Ishikawa (cell line): Measurements from ENCODE around the gene AGPAT1.
A peak's percentile ranks its signal among the peaks of the same experiment; 100 is the strongest.

Experiments used
- CEBPB ChIP-seq: IDR thresholded peaks from 2 replicates; pipeline ENCODE4 v1.6.1; 2012
- CREB1 ChIP-seq: IDR thresholded peaks from 2 replicates; pipeline ENCODE4 v1.6.1; 2012; ENCODE audit warnings: low read depth
- EGR1 ChIP-seq: IDR thresholded peaks from 2 replicates; pipeline ENCODE4 v1.6.1; 2012
- EP300 ChIP-seq: IDR thresholded peaks from 2 replicates; pipeline ENCODE4 v1.6.1; 2012; ENCODE audit warnings: borderline replicate concordance
- FOXM1 ChIP-seq: IDR thresholded peaks from 2 replicates; pipeline ENCODE4 v1.6.1; 2012; ENCODE audit warnings: low read depth, borderline replicate concordance
- MAX ChIP-seq: IDR thresholded peaks from 2 replicates; pipeline ENCODE4 v1.6.1; 2012
- NFIC ChIP-seq: IDR thresholded peaks from 2 replicates; pipeline ENCODE4 v1.6.1; 2012
- RAD21 ChIP-seq: IDR thresholded peaks from 2 replicates; pipeline ENCODE4 v1.6.1; 2012; ENCODE audit warnings: low read depth
- REST ChIP-seq: IDR thresholded peaks from 2 replicates; pipeline ENCODE4 v1.6.1; 2012; ENCODE audit warnings: low read depth, mild to moderate bottlenecking
- TAF1 ChIP-seq: IDR thresholded peaks from 2 replicates; pipeline ENCODE4 v1.6.1; 2012; ENCODE audit warnings: low read depth, mild to moderate bottlenecking
- TCF12 ChIP-seq: IDR thresholded peaks from 2 replicates; pipeline ENCODE4 v1.6.1; 2012; ENCODE audit warnings: low read depth
- TEAD4 ChIP-seq: IDR thresholded peaks from 2 replicates; pipeline ENCODE4 v1.6.1; 2012
- USF1 ChIP-seq: IDR thresholded peaks from 2 replicates; pipeline ENCODE4 v1.6.1; 2012
- YY1 ChIP-seq: IDR thresholded peaks from 2 replicates; pipeline ENCODE4 v1.6.1; 2012; ENCODE audit warnings: low read depth
- ZBTB7A ChIP-seq: IDR thresholded peaks from 2 replicates; pipeline ENCODE4 v1.6.1; 2012; ENCODE audit warnings: low read depth

Gene AGPAT1

GRCh38 chr6:32198866-32199265, 23.0 kb upstream of the AGPAT1 start:
- TF ChIP-seq CEBPB (no peak), EGR1 (no peak), CREB1 (no peak), EP300 (no peak), MAX (no peak), TCF12 (no peak), REST (no peak), ZBTB7A (no peak)

GRCh38 chr6:32198345-32198696, 22.4 kb upstream of the AGPAT1 start:
- TF ChIP-seq USF1 (no peak), CEBPB (no peak), EP300 (no peak)

- TF ChIP-seq TEAD4 = no peak
- no peak for TF ChIP-seq EP300
- no peak for TF ChIP-seq FOXM1
- no peak for TF ChIP-seq EGR1
- TF ChIP-seq RAD21 = no peak
- TF ChIP-seq MAX = no peak
- no peak for TF ChIP-seq YY1
- TF ChIP-seq TAF1 = no peak
- TF ChIP-seq CEBPB = no peak
- no peak for TF ChIP-seq REST
- TF ChIP-seq USF1 = no peak
- TF ChIP-seq NFIC = no peak
- TF ChIP-seq ZBTB7A = no peak
- no peak for TF ChIP-seq CREB1
- TF ChIP-seq TCF12 = no peak
These were observed 21.1 kb upstream of the AGPAT1 start for GRCh38 chr6:32196682-32197616.

- TF ChIP-seq TAF1 (peak; percentile 53; the same call in 1 of the 2 replicates), CREB1 (peak; percentile 88), REST (no peak), MAX (peak; percentile 90), ZBTB7A (0 out of 2 replicates have a peak, but pooled peaks have one; percentile 18), TEAD4 (no peak), CEBPB (no peak)
These were observed 20.2 kb upstream of the AGPAT1 start for GRCh38 chr6:32195902-32196681.
